Panc1 (cell line): ENCODE results near the gene WWOX.

ENCODE experiments used
- SIN3A ChIP-seq: IDR thresholded peaks from 2 replicates; pipeline ENCODE4 v1.6.1; 2012; ENCODE audit warnings: low read depth, mild to moderate bottlenecking, low read length, moderate library complexity, borderline replicate concordance; ENCODE audit not compliant: insufficient read depth
- TF ChIP-seq, protein P1 (sequence below): fragments of 450-650 bp; IDR thresholded peaks from 2 replicates; pipeline ENCODE4 v1.5.1; 2017; ENCODE audit warnings: mild to moderate bottlenecking
- TF ChIP-seq, protein P2 (sequence below), 2 experiments: IDR thresholded peaks; 2 replicates each; pipeline ENCODE4 v1.6.1; 2011 to 2012; ENCODE audit warnings: low read depth in 2 of 2, control low read depth in 1 of 2, low read length in 1 of 2, mild to moderate bottlenecking in 1 of 2, moderate library complexity in 1 of 2; ENCODE audit not compliant: insufficient read depth in 1 of 2

DNA sequence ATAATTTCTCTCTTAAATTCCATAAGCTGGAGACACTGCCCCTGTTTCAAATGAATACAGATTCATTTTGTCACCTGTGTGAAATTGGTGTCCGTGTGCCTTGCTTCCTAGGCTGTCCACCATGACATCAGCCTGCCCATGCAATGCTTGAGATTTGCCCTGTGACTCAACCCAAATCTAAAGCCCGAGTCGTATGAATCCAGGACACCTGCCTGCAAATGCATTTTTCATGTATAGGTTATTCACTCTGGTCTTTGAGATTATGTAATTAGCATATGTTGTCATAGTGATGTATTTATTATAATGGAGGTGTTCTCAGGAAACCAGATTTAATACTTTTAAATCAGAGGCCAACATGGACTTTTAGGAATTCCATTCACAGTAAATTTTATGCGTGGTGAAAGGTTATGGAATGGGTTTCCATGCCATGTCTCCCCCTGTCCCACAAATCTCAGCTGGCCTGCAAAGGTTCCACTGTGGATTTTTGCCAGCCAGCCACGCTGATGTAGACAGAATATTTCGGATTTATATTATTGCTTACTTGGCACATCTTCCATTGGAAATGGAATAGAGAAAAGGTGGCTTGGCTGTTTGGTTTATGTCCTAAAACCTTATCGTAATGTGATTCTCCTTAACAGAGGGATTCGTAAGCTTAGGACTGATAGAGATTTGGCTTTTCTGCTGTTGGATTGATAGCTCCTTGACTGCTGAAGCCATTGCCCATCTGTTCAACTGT lies 551.1 kb downstream of the WWOX start:
- TF ChIP-seq, protein P1, sequence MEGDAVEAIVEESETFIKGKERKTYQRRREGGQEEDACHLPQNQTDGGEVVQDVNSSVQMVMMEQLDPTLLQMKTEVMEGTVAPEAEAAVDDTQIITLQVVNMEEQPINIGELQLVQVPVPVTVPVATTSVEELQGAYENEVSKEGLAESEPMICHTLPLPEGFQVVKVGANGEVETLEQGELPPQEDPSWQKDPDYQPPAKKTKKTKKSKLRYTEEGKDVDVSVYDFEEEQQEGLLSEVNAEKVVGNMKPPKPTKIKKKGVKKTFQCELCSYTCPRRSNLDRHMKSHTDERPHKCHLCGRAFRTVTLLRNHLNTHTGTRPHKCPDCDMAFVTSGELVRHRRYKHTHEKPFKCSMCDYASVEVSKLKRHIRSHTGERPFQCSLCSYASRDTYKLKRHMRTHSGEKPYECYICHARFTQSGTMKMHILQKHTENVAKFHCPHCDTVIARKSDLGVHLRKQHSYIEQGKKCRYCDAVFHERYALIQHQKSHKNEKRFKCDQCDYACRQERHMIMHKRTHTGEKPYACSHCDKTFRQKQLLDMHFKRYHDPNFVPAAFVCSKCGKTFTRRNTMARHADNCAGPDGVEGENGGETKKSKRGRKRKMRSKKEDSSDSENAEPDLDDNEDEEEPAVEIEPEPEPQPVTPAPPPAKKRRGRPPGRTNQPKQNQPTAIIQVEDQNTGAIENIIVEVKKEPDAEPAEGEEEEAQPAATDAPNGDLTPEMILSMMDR = no peak
- TF ChIP-seq SIN3A = no peak
- TF ChIP-seq, protein P2, sequence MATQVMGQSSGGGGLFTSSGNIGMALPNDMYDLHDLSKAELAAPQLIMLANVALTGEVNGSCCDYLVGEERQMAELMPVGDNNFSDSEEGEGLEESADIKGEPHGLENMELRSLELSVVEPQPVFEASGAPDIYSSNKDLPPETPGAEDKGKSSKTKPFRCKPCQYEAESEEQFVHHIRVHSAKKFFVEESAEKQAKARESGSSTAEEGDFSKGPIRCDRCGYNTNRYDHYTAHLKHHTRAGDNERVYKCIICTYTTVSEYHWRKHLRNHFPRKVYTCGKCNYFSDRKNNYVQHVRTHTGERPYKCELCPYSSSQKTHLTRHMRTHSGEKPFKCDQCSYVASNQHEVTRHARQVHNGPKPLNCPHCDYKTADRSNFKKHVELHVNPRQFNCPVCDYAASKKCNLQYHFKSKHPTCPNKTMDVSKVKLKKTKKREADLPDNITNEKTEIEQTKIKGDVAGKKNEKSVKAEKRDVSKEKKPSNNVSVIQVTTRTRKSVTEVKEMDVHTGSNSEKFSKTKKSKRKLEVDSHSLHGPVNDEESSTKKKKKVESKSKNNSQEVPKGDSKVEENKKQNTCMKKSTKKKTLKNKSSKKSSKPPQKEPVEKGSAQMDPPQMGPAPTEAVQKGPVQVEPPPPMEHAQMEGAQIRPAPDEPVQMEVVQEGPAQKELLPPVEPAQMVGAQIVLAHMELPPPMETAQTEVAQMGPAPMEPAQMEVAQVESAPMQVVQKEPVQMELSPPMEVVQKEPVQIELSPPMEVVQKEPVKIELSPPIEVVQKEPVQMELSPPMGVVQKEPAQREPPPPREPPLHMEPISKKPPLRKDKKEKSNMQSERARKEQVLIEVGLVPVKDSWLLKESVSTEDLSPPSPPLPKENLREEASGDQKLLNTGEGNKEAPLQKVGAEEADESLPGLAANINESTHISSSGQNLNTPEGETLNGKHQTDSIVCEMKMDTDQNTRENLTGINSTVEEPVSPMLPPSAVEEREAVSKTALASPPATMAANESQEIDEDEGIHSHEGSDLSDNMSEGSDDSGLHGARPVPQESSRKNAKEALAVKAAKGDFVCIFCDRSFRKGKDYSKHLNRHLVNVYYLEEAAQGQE (IDR thresholded peaks at IDR 0.05; ENCODE audit: insufficient read depth in 1 of 2, low read depth in 2 of 2, low read length in 1 of 2) = no peak
